Measurements from ENCODE around the gene ARHGAP20.

ARHGAP20 gene

DNA sequence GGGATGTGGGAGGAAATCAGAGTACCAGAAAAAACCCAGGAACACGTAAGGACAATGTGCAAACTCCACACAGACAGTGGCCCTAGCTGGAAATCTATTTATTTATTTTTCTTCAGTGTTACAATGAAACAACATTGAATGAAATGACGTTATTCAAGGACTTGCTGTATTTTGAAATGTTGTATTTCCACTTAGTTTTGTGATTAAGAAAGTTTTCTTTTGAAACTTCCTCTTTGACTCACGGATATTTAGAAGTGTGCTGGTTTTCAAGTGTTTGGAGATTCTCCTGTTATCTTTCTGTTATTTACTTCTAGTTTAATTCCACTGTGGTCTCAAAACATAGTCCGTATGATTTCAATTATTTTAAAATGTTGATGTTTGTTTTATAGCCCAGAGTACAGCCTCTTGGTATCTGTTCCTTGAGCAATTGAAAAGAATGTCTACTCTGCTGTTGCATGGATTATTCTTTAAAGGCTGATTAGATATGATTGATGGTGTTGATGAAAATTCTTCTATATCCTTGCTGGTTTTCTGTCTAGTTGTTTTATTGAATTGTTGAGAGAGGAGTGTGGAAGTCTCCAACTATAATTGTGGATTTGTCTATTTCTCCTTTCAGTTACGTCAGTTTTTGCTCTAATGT lies 141.0 kb downstream of the ARHGAP20 start:
- H3K4me1 ChIP-seq (ENCODE audit: control insufficient read depth, insufficient read depth, low read length): no peaks in the 10 kb centered on the region
- peaks cover 14% of the 10 kb centered on the region for H3K36me3 ChIP-seq (ENCODE audit: control insufficient read depth, insufficient read depth, low read length, severe bottlenecking)
- H3K4me3 ChIP-seq (ENCODE audit: low read length): no peak overlapping the region
- no peaks in the 10 kb centered on the region for H3K27me3 ChIP-seq (replicated peaks; ENCODE audit: control insufficient read depth, insufficient read depth, low read length)
- no peak overlapping the region for H3K9ac ChIP-seq (ENCODE audit: low read length)
- DNase-seq (ENCODE audit: low read depth): no peak
- H3K9me3 ChIP-seq (ENCODE audit: control insufficient read depth, low read length): no peaks in the 10 kb centered on the region

DNA sequence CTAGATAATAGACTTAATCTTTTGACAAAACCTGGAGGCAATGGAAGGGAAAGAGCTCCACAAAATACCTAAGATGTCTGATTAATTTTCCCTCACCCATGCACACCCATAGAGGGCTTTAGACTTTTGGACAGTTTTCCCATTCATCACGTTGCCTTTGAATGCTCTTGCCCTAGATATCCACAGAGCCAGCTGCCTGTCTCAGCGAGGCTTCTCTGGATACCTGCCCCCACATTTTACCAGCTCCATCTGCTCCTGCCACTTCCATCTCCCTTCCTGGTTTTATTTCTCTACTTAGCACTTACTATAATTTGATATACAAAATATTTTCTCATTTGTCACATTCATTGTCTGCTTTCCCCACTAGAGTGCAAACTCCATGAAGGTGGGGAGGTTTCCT lies 145.7 kb downstream of the ARHGAP20 start:
- Histone ChIP-seq H3K9ac (ENCODE audit: low read length) (no peak overlapping the region), H3K27me3 (replicated peaks; ENCODE audit: control insufficient read depth, insufficient read depth, low read length) (peaks cover 3% of the 10 kb centered on the region), H3K36me3 (ENCODE audit: control insufficient read depth, insufficient read depth, low read length, severe bottlenecking) (no peaks in the 10 kb centered on the region), H3K4me3 (ENCODE audit: low read length) (no peak overlapping the region), H3K4me1 (ENCODE audit: control insufficient read depth, insufficient read depth, low read length) (peaks cover 9% of the 10 kb centered on the region), H3K9me3 (ENCODE audit: control insufficient read depth, low read length) (no peaks in the 10 kb centered on the region)
- no peak for DNase-seq (ENCODE audit: low read depth)

DNA sequence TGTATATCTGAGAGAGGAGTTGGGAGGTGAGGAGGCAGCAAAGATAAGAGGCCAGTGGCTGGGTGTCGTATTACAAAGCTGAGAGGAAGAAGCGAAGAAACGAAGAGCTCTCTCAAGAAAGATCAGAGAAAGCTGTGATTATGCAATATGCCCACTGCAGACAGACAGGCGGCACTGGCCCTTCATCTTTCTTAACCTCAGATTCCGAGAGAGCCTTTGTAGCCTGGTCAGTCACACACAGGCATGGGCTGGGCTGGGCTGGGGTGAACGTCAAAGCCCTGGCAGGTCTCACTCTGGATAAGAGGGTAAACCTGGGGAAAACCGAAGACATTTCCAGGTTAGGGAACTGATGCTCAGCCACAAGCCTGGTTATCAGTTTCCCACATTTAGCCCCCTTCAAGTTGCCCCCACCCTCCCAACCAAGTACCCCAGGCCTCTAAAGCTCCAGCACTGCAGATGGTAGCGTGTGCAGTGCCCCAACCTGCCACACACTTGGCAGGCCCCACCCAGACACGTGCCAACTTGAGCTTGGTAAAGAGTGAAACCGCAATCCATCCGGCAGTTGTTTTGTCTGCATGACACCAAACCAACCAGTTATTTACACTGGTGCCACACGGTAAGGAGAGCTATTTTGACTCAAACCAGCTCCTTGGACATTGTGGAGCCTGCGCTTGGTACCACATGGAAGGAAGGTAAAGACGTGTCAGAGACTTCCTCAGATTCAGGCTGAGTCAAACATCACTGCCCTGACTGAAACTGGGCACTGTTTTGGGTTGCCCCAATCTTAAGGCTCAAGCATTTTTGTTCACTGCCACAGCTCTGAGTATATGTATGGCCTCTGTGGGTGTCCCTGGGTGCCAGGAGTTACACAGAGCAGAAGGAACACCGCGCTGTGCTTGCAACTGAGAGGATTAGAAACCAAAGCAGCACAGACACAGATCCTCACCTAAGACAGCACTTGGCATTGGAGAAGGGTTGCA lies 146.6 kb downstream of the ARHGAP20 start:
- Histone ChIP-seq H3K36me3 (ENCODE audit: control insufficient read depth, insufficient read depth, low read length, severe bottlenecking) (no peaks in the 10 kb centered on the region), H3K4me3 (ENCODE audit: low read length) (no peak overlapping the region), H3K4me1 (ENCODE audit: control insufficient read depth, insufficient read depth, low read length) (peaks cover 9% of the 10 kb centered on the region), H3K9me3 (ENCODE audit: control insufficient read depth, low read length) (no peaks in the 10 kb centered on the region), H3K27me3 (replicated peaks; ENCODE audit: control insufficient read depth, insufficient read depth, low read length) (peaks cover 13% of the 10 kb centered on the region), H3K9ac (ENCODE audit: low read length) (no peak overlapping the region)
- DNase-seq (ENCODE audit: low read depth): peak; percentile 51

DNA sequence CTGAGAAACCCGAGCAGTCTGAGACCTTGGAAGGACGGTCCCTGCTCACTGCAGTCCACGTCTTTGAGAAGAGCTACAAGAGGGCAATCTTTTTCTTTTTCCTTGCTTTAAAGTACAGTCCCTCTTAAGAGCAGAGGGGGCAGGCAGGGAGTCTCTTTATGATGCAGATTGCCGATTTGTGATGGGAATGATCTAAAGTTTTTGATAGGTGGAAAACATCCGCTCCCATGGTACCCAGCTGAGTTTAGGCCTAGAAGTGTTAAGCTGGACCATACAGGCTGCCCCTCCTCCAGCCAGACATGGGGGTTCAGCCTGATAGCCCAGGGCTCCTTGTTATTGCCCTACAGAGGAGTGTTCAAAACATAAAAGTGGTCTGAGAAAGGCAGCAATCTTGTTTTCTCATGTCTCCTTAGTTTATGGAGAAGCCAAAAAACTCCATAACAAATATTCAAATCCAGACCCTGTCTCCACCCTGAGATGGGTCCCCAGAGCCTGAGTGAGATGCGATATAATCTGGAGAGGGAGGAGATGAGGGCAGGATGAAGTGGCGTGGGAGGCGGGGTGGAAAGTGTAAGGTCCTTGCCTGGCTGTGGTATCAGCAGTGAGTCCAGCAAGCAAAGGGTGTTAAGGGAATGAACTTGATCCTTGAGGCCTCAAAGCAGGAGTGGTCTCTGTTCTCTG lies 147.4 kb downstream of the ARHGAP20 start:
- H3K4me3 ChIP-seq (ENCODE audit: low read length): no peak overlapping the region
- no peak for DNase-seq (ENCODE audit: low read depth)

DNA sequence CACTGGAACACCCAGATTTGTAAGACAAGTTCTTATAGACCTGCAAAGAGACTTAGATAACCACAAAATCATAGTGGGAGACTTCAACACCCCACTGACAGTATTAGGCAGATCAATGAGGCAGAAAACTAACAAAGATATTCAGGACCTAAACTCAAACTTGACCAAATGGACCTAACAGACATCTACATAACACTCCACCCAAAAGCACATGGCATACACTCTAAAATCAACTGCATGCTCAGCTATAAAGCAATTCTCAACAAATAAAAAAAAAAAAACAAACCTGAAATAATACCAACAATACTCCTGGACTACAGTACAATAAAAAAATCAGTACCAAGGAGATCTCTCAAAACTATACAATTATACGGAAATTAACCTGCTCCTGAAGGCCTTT lies 167.5 kb downstream of the ARHGAP20 start:
- H3K9ac ChIP-seq (ENCODE audit: low read length): no peak overlapping the region
- peaks cover 13% of the 10 kb centered on the region for H3K27me3 ChIP-seq (replicated peaks; ENCODE audit: control insufficient read depth, insufficient read depth, low read length)
- peaks cover 10% of the 10 kb centered on the region for H3K9me3 ChIP-seq (ENCODE audit: control insufficient read depth, low read length)
- no peak overlapping the region for H3K4me3 ChIP-seq (ENCODE audit: low read length)
- no peaks in the 10 kb centered on the region for H3K4me1 ChIP-seq (ENCODE audit: control insufficient read depth, insufficient read depth, low read length)
- no peak for DNase-seq (ENCODE audit: low read depth)
- H3K36me3 ChIP-seq (ENCODE audit: control insufficient read depth, insufficient read depth, low read length, severe bottlenecking): no peaks in the 10 kb centered on the region

More for the DNA sequence above, 147.4 kb downstream of the ARHGAP20 start:
- peaks cover 17% of the 10 kb centered on the region for H3K27me3 ChIP-seq (replicated peaks; ENCODE audit: control insufficient read depth, insufficient read depth, low read length)
- H3K9ac ChIP-seq (ENCODE audit: low read length): no peak overlapping the region
- no peaks in the 10 kb centered on the region for H3K9me3 ChIP-seq (ENCODE audit: control insufficient read depth, low read length)
- H3K4me1 ChIP-seq (ENCODE audit: control insufficient read depth, insufficient read depth, low read length): peaks cover 9% of the 10 kb centered on the region
- no peaks in the 10 kb centered on the region for H3K36me3 ChIP-seq (ENCODE audit: control insufficient read depth, insufficient read depth, low read length, severe bottlenecking)

DNA sequence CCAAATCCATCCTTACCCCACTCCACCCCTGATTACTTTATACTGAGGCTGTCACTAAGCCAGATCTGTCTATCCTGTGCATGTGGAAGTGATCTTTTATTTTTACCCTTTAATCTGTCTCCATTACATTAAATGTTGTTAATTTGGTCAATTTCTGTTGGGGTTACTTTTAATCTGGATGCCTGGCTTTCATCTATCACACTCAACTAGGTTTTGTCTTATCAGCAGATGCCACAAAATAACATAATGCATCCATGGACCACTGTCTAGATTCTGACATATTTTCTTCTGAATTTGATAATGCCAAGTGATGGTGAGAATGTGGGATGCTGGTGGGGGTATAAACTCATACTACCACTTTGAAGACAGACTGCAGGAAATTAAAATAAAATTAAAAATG lies 174.1 kb downstream of the ARHGAP20 start:
- H3K36me3 ChIP-seq (ENCODE audit: control insufficient read depth, insufficient read depth, low read length, severe bottlenecking): no peaks in the 10 kb centered on the region
- H3K9ac ChIP-seq (ENCODE audit: low read length): no peak overlapping the region
- peaks cover 29% of the 10 kb centered on the region for H3K27me3 ChIP-seq (replicated peaks; ENCODE audit: control insufficient read depth, insufficient read depth, low read length)
- no peaks in the 10 kb centered on the region for H3K9me3 ChIP-seq (ENCODE audit: control insufficient read depth, low read length)
- DNase-seq (ENCODE audit: low read depth): no peak
- H3K4me3 ChIP-seq (ENCODE audit: low read length): no peak overlapping the region
- H3K4me1 ChIP-seq (ENCODE audit: control insufficient read depth, insufficient read depth, low read length): no peaks in the 10 kb centered on the region

DNA sequence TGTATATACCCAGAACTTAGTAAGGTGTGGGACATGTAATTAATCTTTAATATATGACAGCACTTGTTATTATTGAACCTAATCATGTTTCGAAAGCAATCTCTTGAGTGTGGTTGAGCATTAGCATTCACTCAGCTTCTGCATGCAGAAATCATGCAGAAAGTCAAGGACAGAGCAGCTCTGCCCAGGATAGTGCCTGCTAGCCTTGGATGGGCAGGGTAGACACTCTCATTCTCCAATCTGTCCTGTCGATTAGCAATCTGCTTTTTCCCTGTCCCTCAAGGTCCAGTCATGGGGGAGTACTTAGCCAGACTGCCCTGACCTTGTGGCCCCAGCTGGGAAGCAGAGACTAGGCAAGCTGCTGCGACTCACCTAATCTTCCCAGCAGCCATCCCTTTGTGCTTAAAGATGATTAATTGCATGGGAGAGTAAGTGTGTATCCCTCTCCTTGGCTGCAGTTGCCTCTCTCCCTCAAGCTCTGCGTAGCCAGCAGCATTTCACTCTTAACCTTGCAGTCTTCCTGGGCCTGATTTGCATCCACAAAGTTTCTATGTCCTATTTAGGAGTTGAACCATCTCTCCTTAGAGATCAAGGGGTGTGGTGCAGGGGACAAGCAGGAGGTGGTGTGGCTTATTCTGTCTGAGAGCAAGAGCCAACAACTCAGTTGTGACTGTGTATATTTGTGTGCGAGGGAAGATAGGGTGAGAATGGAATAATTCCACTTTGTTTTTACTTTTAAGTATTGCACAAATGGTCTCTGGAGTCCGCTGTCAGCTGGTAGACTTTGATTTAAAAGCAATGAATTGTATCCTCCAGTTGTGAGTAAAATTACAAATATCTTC lies 181.1 kb downstream of the ARHGAP20 start:
- H3K9ac ChIP-seq (ENCODE audit: low read length): no peak overlapping the region
- DNase-seq (ENCODE audit: low read depth): no peak
- H3K36me3 ChIP-seq (ENCODE audit: control insufficient read depth, insufficient read depth, low read length, severe bottlenecking): no peaks in the 10 kb centered on the region
- peaks cover 4% of the 10 kb centered on the region for H3K27me3 ChIP-seq (replicated peaks; ENCODE audit: control insufficient read depth, insufficient read depth, low read length)
- H3K9me3 ChIP-seq (ENCODE audit: control insufficient read depth, low read length): peaks cover 16% of the 10 kb centered on the region
- no peak overlapping the region for H3K4me3 ChIP-seq (ENCODE audit: low read length)
- H3K4me1 ChIP-seq (ENCODE audit: control insufficient read depth, insufficient read depth, low read length): peaks cover 4% of the 10 kb centered on the region

DNA sequence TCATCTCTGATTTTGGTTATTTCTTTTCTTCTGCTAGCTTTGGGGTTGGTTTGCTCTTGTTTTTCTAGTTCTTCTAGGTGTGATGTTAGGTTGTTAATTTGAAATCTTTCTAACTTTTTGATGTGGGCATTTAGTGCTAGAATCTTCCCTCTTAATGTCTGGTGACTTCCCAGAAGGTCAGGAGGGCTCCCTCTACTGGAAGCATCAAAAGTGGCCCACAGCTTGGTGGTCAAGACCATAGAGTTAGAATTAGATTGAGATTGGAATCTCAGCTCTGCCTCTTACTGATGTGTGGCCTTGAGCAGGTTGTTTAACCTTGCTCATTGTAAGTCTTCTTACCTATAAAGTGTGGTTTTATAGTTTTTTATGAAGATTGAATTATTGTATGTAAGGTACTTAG lies 183.2 kb downstream of the ARHGAP20 start:
- Histone ChIP-seq H3K36me3 (ENCODE audit: control insufficient read depth, insufficient read depth, low read length, severe bottlenecking) (no peaks in the 10 kb centered on the region), H3K9me3 (ENCODE audit: control insufficient read depth, low read length) (peaks cover 16% of the 10 kb centered on the region), H3K4me1 (ENCODE audit: control insufficient read depth, insufficient read depth, low read length) (peaks cover 24% of the 10 kb centered on the region), H3K9ac (ENCODE audit: low read length) (no peak overlapping the region), H3K4me3 (ENCODE audit: low read length) (no peak overlapping the region), H3K27me3 (replicated peaks; ENCODE audit: control insufficient read depth, insufficient read depth, low read length) (no peaks in the 10 kb centered on the region)
- no peak for DNase-seq (ENCODE audit: low read depth)

DNA sequence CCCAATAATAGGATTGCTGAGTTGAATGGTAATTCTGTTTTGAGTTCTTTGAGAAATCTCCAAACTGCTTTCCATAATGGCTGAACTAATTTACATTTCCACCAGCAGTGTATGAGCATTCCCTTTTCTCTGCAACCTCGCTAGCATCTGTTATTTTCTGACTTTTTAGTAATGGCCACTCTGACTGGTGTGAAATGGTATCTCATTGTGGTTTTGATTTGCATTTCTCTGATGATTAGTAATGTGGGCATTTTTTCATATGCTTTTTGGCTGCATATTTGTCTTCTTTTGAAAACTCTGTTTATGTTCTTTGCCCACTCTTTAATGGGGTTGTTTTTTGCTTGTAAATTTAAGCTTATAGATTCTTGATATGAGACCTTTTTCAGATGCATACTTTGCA lies 185.1 kb downstream of the ARHGAP20 start:
- H3K27me3 ChIP-seq (replicated peaks; ENCODE audit: control insufficient read depth, insufficient read depth, low read length): no peaks in the 10 kb centered on the region
- H3K4me1 ChIP-seq (ENCODE audit: control insufficient read depth, insufficient read depth, low read length): peaks cover 29% of the 10 kb centered on the region
- DNase-seq (ENCODE audit: low read depth): no peak
- no peak overlapping the region for H3K4me3 ChIP-seq (ENCODE audit: low read length)
- H3K9ac ChIP-seq (ENCODE audit: low read length): no peak overlapping the region
- no peaks in the 10 kb centered on the region for H3K36me3 ChIP-seq (ENCODE audit: control insufficient read depth, insufficient read depth, low read length, severe bottlenecking)
- H3K9me3 ChIP-seq (ENCODE audit: control insufficient read depth, low read length): peaks cover 16% of the 10 kb centered on the region

Measured in adipocyte (in vitro differentiated cells).